ENCODE measurements around the gene NOL12. TPM values are rescaled to one million over a fixed set of nuclear protein-coding genes. Genes with fewer than 3 reads are reported as not detected.
"Not testable (repeated sequence)": the region's sequence is repeated elsewhere in the genome, so short reads cannot be mapped to it uniquely, and the experiment has no call there.

NOL12 gene
- polyA plus RNA-seq, 2 of the 4 experiments (the other 2 are of a cell fraction) = 23.0 to 37.3 TPM

- TF ChIP-seq MAZ (IDR thresholded peaks at IDR 0.05; ENCODE audit: borderline replicate concordance, low read depth, low read length) (no peak), ZFP36 (IDR thresholded peaks at IDR 0.05; ENCODE audit: borderline replicate concordance, partially characterized antibody) (no peak), NFE2L2 (conservative IDR thresholded peaks at IDR 0.05; ENCODE audit: low read length) (no peak)
Observed at GRCh38 chr22:37690901-37691504, 4.9 kb downstream of the NOL12 start (continued).

GRCh38 chr22:37692627-37693285, 6.6 kb downstream of the NOL12 start:
- ChIA-PET POLR2A (no interaction called here), CTCF (interaction anchor here (0.8 to 1.4 kb wide), 5 partner anchors 11 to 220 kb away, joined by 3 to 4 read pairs (median 3); no protein-coding TSS in a partner anchor)
- Histone ChIP-seq H3K4me3 (no peak overlapping the region), H3K4me2 (no peak overlapping the region), H3K27ac (no peak overlapping the region), H3K4me1 (peaks cover 12% of the 10 kb centered on the region; the same call in 1 of the 3 replicates), H3K9me3 (no peaks in the 10 kb centered on the region)
- DNase-seq (ENCODE audit: low read depth in 1 of 2, low spot score in 1 of 2) (no peak), ATAC-seq (no peak), FAIRE-seq (no peak)
- 93% methylated on average over 10 of the region's 15 CpGs for WGBS (ENCODE audit: missing lambda C conversion rate)
- TF ChIP-seq CTCF (IDR thresholded peaks at IDR 0.05) (no peak), POLR2AphosphoS2 (conservative IDR thresholded peaks at IDR 0.05; ENCODE audit: low read length) (no peak), JUN (IDR thresholded peaks at IDR 0.05) (no peak), ZNF302 (CRISPR knock-in tag; IDR thresholded peaks at IDR 0.05) (no peak), ZC3H11A (IDR thresholded peaks at IDR 0.05) (no peak), POLR2A (IDR thresholded peaks at IDR 0.05; ENCODE audit: low read length) (no peak), CBX2 (IDR thresholded peaks at IDR 0.05; ENCODE audit: borderline replicate concordance, low read depth) (no peak), EP300 (IDR thresholded peaks at IDR 0.05) (no peak), FOXS1 (CRISPR knock-in tag; IDR thresholded peaks at IDR 0.05) (no peak), TP53 (CRISPR knock-in tag; IDR thresholded peaks at IDR 0.05) (no peak), SREBF2 (IDR thresholded peaks at IDR 0.05) (no peak), KDM1A (IDR thresholded peaks at IDR 0.05; ENCODE audit: low read depth) (no peak), HES2 (IDR thresholded peaks at IDR 0.05) (no peak), USF2 (IDR thresholded peaks at IDR 0.05) (no peak), ELK1 (IDR thresholded peaks at IDR 0.05; ENCODE audit: low read depth, low read length) (no peak)

GRCh38 chr22:37694131-37694530, 8.0 kb downstream of the NOL12 start:
- ATAC-seq; H3K9me3 ChIP-seq; H3K4me2 ChIP-seq; POLR2A ChIA-PET; H3K4me1 ChIP-seq; FAIRE-seq; H3K27ac ChIP-seq; DNase-seq (ENCODE audit: low read depth in 1 of 2, low spot score in 1 of 2); H3K4me3 ChIP-seq: not testable (repeated sequence)
- 92% methylated on average over 7 of the region's 7 CpGs for WGBS (ENCODE audit: missing lambda C conversion rate)
- CTCF ChIA-PET = interaction anchor here (0.7 to 1.2 kb wide), 3 partner anchors 50 to 87 kb away, joined by 3 to 4 read pairs (median 3); no protein-coding TSS in a partner anchor

GRCh38 chr22:37696260-37696656, 10.1 kb downstream of the NOL12 start:
- not testable (repeated sequence) for DNase-seq (ENCODE audit: low read depth in 1 of 2, low spot score in 1 of 2); H3K4me1 ChIP-seq; H3K4me3 ChIP-seq; H3K27ac ChIP-seq; ATAC-seq; H3K9me3 ChIP-seq; FAIRE-seq
- POLR2A ChIA-PET = interaction anchor here (1.1 to 1.6 kb wide), 2 partner anchors 10 to 38 kb away, joined by 3 read pairs; partner anchors contain the start of genes NOL12 and PDXP
- CTCF ChIA-PET = interaction anchor here (0.7 to 1.5 kb wide), 4 partner anchors 30 to 93 kb away, joined by 3 read pairs; partner anchors contain the start of gene PDXP
- WGBS (ENCODE audit: missing lambda C conversion rate) = 77% methylated on average over 13 of the region's 13 CpGs
- H3K4me2 ChIP-seq = peak overlapping the region; percentile 55
